Measurements from ENCODE around the gene KCND3.

KCND3 gene

GRCh38 chr1:111989531-111990025, at the start of gene KCND3:
Gene KCND3 (minus strand): TSS chr1:111989668.
- no peak for DNase-seq (ENCODE audit: low read depth)

DNA sequence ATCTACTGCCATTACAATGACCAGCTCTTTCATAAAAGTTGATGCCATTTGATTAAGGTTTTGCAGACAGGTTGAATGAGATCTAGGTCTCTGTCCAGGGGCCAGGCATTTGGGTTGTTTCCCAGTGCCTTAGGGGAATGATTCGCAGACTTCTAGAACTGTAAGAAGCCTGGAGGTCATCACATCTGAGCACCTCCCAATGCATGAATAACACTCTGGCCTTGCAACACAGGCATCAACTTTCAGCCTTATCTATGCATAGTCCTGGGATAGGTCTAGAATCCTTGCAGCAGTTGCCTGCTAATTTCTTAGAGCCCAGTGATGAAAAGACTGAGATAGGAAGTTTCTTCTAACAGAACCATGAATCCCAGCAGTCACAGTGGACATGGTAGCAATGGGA, 44.8 kb upstream of the KCND3 start:
- no peak for DNase-seq (ENCODE audit: low read depth)

DNA sequence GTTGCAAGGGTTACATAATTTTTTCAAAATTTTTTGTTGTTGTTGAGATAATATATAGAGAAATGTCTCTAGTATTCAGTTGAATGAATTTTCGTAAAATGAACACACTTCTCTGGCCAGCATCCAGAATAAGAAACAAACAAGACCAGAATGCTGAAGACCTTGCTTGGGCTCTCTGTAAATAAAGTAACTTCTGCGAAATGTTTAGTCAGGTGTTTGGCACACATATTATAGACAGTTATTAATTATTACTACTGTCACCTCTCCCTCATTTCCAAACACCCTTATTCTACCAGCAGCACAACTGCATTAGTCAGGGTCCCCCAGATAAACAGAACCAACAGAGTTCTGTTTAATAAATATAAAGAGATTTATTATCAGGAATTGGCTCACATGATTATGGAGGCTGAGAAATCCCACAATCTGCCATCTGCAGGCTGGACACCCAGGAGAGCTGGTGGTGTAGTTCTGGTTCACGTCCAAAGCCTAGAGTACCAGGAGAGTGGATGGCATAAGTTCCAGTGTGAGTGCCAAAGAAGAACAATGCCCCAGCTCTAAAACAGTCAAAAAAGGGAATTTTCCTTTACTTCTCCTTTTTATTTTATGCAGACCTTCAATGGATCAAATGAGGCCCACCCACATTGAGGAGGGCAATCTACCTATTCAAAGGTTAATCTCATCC, 44.1 kb upstream of the KCND3 start:
- no peak for DNase-seq (ENCODE audit: low read depth)

DNA sequence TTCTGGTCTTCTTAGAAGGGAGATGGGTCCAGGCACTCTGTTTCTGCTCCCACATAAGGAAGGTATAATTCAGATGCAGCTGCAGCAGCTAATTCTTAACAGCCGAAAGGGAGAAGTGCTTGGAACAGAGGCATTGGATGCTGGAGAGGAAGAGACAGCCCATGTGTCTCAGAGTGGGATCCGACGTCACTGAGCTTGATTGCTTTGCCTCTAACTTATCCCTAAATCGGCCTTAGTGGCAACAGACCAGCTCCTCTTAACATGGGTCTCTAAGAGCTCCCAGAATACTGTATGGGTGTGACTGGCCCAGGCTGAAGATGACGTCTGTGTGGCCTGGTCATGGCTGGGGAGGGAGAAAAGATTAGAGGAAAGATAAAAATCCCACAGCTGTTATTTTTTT, 40.7 kb upstream of the KCND3 start:
- DNase-seq (ENCODE audit: low read depth) = no peak

GRCh38 chr1:112027696-112028095, 38.2 kb upstream of the KCND3 start:
- no peak for DNase-seq (ENCODE audit: low read depth)

GRCh38 chr1:112026501-112026900, 37.0 kb upstream of the KCND3 start:
- no peak for DNase-seq (ENCODE audit: low read depth)

GRCh38 chr1:112026016-112026415, 36.5 kb upstream of the KCND3 start:
- DNase-seq (ENCODE audit: low read depth) = no peak

DNA sequence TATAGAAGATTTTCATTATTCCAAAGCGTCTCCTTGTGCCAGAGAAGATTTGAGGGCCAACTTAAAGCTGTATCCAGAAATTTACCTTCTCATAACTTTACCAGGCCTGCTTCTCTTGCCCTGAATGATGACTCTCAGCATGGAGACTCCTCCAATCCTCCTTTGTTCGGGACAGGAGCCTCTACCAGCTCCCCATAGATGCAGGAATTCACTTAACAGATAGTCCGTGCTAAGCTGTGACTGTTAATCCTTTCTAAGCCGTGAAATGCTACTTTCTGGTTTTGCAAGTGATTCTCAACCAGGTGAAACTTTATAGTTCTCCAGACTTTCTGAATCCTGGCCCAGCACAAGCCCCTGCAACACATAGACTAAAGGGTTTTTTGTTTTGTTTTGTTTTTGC, 31.8 kb upstream of the KCND3 start:
- DNase-seq (ENCODE audit: low read depth) = no peak

GRCh38 chr1:112017183-112017582, 27.7 kb upstream of the KCND3 start:
- no peak for DNase-seq (ENCODE audit: low read depth)

DNA sequence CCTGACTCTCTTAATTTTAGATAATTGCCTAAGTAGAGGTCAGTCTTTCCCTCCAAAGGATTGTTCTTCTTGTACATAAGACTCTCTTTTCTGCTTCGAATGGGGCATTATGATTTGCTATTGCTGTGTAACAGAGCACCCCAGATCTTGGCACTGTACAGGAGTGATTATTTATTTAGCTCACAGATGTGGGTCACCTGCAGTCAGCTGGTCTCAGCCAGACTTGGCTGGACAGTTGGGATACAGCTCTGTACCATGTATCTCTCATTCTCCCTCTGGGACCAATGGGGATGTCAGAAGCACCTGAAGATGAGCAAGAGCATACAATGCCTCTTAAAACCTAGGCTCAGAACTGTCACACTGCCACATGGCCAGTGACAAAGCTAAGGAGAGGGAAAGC, 23.4 kb upstream of the KCND3 start:
- DNase-seq (ENCODE audit: low read depth) = no peak

- no peak for DNase-seq (ENCODE audit: low read depth)
Measured at GRCh38 chr1:112011202-112011601, 21.7 kb upstream of the KCND3 start.

DNA sequence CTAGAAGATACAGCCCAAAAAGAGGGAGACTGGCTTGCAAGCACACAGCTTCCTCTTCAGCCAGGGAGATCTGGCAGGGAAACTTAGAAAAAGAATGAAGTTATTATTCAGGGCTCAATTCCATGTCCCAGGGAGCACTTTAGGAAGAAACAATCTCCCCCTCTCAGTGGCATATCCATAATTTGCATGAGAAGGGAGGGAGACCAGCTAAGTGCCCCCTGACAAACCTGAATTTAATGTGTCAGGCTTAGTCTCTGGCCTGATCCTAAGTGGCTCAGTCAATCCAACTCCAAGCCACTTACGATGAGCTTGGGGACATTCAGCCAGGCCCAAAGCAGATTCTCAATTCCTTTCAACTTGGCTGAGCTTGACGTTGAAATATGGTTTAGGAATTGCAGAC, 17.7 kb upstream of the KCND3 start:
- DNase-seq (ENCODE audit: low read depth) = no peak

DNA sequence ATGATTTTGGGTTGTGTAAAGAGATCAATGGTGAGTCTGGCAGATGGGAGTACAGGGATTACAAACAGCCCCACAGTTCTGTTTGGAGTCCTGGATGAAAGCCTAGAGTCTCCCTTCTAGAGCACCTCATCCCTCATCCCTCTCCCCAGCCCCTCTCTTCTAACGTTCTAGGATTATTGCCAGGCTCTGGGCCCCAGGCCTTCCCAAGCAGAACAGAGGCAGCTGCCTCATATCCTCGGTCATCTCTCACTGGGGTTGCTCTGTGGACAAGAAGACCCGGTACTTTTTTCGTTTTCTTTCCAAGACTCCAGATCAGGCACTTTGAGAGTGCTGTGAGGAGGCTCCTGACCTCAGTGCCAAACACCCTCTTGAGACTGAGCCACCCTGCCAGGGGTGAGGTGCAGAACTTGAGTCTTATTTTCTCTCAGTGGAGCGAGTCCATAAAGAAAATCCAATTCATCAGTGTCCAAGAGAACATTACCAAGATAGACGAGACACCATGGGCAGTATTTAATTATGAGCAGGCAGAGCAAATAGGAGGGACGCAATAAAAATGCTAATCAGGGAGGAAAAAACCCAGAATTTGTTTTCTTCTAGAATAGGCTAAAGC, 17.1 kb upstream of the KCND3 start:
- no peak for DNase-seq (ENCODE audit: low read depth)

DNA sequence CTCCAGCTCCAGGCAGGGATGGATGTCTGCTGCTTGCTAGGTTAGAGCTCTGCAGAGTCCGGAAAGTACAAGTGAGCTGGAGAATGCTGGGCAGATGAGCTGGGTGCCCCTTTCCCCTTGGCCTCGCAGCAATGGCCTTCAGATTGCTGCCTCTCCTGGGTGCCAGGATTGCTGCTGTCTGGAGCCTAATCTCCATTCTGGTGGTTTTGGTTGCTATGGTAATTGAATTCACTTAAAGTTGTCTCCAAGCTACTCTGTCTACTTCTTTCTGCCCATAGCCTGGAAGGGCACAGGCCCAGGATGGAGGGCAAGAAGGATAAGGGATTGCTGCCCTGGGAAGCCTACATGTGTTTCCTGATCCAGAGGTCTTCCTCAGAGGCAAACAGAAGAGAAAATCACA, 14.6 kb upstream of the KCND3 start:
- DNase-seq (ENCODE audit: low read depth) = no peak

GRCh38 chr1:112002514-112002913, 13.0 kb upstream of the KCND3 start:
- no peak for DNase-seq (ENCODE audit: low read depth)

GRCh38 chr1:112001436-112001835, 12.0 kb upstream of the KCND3 start:
- no peak for DNase-seq (ENCODE audit: low read depth)

- no peak for DNase-seq (ENCODE audit: low read depth)
Measured at GRCh38 chr1:112000048-112000447, 10.6 kb upstream of the KCND3 start.

- DNase-seq (ENCODE audit: low read depth) = no peak
Measured at GRCh38 chr1:111998332-111998731, 8.9 kb upstream of the KCND3 start.

DNA sequence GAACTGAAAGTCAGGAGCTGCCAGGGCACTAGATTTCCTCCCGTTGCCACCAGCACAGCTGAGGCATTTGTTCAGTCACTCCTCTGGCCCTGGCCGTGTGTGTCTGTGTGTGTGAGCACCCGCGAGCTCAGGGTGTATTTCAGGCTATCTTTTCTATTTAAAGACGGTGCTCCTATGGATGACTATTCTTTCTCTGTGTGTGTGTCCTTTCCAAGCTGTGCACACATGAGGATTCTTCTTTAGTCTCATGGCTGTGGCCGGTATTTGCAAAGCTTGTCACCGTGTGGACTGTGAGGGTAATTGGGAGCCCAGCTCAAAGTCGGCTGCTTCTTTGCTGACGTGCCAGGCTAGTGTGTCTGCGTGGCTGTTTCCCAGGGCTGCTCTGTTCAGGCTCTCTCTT, 3.0 kb upstream of the KCND3 start:
- no peak for DNase-seq (ENCODE audit: low read depth)

DNA sequence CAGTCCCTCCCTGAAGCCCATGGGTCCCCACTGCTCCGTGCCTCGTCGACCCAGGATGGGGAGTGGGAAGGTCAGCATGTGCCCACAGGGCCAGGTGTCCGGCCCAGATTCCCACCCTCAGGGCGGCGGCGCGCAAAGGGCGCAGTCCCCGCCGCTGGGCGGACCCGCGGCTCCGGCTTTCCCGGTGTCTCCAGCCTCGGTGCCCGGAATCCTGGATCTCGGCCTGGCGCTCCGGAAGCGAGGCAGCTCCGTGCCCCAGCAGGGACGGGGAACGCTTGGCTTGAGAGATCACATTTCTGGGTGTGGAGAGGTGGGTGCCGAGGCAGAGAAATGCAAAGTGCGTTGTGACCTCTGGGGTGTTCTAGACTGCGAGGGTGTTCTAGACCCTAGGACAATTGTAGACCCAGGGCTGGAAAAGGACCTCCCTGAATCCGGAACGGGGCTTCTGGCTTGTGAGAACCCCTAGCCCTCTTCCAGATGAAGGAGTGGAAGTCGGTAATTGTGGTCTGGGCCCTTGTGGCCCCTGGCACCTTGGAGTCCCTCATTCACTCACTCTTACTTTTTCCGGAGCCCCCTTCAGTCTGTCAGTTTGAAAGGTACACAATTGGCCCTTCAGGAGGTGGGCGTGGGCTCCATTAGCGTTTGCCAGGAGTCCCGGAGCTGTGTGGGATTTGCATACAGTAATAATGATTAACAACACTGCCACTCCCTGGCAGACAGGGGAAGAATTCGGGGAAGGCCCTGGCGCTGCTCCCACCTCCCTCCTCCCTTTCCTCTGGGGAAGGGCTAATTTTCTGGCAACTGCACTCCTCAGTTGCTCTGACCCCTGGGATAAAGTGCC, 1.6 kb upstream of the KCND3 start:
- DNase-seq (ENCODE audit: low read depth) = no peak

DNA sequence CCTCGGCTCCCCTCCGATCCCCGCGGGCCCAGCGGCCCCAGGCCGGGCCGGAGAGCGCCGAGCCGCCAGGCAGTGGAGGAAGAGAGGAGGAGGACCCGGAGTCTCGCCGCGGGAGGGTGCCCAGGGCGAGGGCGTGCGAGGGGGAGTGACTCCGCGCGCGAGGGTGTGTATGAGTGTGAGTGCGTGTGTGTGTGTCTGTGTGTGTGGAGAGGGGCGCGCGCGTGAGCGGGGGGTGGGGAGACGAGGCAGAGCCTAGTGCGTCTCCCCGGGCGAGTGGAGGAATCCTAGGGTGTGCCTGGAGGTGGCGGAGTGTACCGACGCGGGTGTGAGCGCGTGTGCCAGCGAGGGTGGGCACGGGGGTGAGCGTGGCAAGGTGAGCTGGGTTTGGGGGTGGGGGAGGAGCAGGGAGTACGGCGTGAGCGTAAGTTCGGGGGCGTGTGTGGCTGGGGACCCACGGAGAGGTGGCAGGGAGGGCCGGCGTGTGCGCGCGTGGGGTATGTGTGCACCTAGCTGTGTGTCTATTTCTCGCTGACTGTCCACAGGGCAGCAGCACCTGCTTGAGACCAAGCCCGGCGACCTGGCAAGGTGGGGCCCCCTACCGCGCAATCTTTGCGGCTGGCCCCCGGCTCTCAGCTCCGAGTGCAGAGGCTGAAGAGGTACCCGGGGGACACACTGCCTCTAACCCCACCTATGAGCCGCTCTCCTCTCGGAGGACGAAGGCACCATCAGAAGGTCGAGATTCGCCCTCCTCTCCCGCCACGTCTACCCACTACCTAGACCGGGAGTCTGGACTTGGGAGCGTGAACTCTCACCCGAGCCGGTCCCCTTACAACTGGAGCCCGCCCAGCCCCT, 784 bp upstream of the KCND3 start:
- DNase-seq (ENCODE audit: low read depth) = no peak
